ENCODE results near the gene GNG13.
"Not testable (repeated sequence)": the region's sequence is repeated elsewhere in the genome, so short reads cannot be mapped to it uniquely, and the experiment has no call there.

Gene GNG13

DNA sequence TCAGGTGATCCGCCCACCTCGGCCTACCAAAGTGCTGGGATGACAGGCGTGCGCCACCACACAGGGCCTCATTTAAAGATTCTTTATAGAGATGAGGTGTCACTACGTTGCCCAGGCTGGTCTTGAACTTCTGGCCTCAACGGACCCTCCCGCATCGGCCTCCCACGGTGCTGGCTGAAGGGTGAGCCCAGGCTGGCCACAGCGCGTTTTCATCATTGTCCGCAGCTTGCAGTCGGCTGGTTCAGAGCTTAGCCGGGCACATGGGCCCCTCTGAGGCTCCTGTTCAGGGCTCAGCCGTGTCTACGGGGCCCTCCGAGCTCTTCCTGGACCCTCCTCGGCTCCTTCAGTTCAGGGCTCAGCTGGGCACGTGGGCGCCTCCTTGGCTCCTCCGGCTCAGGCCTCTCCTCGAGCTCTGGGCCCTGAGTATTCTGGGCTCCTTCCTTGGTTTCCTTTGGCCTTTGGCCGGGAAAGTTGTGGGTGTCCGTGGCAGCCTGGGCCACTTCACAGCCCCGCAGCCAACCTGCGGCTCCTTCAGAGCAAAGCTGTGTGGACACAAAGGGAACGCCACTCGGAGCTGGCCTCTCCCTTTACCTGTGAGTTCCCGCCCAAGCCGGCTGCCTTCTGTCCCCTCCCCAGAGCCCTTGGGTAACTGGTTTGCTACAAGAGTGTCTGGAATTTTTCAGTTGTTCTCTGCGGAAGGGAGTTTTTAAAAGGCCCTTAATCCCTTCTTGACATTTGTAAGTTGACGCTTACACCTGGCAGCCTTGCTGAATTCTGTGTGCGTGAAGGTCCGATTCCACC, 41.2 kb downstream of the GNG13 start:
- DNase-seq: no peak

DNA sequence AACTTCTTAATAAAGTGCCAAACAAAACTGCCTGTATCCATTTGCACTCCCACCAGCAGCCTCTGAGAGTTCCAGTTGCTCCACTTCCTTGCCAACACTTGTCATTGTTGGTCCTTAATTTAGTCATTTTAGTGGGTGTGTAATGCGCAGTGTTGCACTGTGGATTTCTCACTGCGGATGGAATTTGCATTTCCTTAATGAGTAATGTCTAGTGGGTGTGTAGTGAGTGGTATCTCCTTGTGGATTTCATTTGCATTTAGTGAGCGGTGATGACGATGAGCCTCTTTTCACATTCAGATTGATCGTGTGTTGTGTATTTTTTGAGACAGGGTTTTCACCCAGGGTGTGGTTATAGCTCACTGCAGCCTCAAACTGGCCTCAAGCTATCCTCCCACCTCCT, 44.1 kb downstream of the GNG13 start:
- no peak for DNase-seq

DNA sequence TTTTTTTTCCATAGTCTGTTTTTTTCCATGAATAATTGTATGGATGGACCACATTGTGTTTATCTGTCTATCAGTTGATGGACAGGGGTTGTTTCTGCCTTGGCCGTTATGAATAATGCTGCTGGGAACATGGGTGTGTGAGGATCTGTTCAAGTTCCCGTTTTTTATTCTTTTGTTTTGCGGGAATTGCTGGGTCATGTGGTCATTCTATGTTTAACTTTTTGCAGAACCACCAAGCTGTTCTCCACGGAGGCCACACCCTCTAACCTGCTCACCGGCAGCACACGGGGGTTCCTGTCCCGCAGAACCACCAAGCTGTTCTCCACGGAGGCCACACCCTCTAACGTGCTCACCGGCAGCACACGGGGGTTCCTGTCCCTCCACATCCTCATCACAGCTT, 45.9 kb downstream of the GNG13 start:
- DNase-seq: no peak

DNA sequence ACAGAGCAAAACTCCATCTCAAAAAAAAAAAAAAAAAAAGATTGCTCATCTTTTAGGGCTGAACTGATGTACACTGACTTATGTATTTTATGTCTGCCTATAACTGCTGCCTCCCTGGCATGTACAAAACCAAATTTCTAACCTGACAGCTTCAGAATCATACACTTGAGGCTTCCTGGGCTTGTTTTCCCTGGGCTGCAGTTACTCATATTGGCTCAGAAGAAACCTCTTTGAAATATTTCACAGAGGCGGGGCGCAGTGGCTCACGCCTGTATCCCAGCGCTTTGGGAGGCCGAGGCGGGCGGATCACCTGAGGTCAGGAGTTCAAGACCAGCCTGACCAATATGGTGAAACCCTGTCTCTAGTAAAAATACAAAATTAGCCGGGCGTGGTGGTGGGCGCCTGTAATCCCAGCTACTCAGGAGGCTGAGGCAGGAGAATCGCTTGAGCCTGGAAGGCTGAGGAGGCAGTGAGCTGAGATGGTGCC, 46.4 kb downstream of the GNG13 start:
- DNase-seq: not testable (repeated sequence)

DNA sequence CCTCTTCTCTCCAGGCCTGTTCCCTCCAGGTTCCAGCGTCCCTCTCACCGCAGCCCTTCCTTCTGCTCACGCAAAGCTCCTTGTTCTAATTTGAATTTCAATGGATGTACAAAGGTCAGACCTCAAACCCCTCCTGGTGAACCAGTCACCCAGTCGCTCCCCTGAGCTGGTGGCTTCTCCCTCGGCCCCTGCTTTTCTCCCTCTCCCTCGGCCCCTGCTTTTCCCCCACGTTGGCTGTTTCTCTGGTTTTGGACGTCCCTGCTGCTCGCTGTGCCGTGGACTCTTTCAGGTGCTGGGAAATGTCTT, 48.6 kb downstream of the GNG13 start:
- no peak for DNase-seq

DNA sequence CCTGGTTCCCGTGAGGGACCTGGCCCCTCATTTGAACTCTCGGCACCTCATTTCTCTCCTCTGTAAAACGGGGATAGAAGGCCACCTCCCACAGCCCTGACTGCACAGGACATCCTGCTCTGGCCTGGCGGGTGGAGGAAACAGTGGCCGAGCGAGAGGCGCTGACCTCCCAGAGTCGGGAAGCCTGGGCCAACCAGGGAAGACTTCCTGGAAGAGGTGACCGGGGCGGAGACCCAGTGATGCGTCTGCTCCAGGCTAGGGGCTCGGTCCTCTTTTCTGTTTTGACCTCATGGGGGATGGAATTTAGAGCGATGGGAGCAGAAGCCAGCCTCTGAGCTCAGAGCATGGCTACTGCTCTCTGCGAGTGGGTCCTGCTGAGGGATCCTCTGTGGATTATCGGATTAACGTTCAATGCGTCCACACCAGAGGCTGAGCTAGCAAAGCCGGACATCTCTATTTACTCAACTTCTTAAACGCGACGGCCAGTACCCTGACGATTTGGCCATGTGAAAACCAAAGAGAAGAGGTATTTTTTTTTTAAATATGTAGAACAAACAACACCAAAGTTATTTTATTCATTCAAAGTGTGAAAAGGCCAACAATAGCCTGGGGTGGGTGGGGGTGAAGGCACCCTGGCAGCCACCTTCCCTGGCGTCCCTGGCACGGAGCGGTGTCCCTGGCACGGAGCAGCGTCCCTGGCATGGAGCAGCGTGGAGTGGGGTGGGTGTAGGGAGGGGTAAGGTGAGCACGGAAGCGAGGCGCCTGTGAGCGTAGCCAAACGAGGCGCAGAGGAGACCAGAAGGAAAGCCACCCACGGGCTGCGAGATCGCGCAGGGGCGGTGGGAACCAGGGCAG, 49.2 kb downstream of the GNG13 start:
- DNase-seq: no peak

DNA sequence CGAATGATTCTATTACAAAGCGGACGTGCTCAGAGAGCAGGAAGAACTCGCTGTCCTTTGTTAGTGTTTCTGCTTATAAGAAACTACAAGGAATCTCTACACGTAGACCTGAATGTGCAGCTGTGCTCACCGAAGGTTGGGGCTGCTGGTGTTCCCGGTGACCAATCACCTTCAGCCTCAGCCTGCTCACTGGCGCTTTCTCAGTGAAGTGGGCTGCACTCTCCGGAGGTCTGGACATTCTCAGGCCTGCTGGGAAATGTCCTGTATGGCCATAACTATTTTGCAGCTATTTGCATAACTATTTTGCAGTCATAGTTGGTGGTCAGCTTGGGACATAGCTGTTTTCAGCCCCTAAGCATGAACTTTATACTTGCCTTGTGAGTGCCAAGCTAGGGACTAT, 50.0 kb downstream of the GNG13 start:
- no peak for DNase-seq

DNA sequence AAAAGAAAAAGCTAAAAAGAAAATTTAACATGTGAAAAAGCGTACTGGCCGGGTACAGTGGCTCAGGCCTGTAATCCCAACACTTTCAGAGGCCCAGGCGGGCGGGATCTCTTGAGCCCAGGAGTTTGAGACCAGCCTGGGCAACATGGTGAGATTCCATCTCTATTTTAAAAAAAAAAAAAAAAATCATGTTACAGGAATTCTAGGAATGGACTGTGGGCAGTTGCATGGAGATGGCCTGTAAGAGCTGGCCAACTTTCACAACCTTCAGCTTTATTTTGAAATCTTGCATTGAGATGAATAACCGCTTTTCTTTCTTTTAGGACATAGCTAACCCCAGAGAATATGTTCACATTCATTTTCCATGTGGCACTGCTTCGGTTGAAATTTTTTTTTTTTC, 51.5 kb downstream of the GNG13 start:
- DNase-seq: no peak
